ENCODE data around the gene LGALS4.
"Not testable (repeated sequence)": the region's sequence is repeated elsewhere in the genome, so short reads cannot be mapped to it uniquely, and the experiment has no call there.

Gene LGALS4

GRCh38 chr19:38769635-38770211 lies 43.0 kb downstream of the LGALS4 start:
- DNase-seq (ENCODE audit: low read depth): no peak
- peak overlapping the region; percentile 23 for H3K4me3 ChIP-seq (ENCODE audit: control insufficient read depth, low read depth, low read length)
- TF ChIP-seq, protein P1, sequence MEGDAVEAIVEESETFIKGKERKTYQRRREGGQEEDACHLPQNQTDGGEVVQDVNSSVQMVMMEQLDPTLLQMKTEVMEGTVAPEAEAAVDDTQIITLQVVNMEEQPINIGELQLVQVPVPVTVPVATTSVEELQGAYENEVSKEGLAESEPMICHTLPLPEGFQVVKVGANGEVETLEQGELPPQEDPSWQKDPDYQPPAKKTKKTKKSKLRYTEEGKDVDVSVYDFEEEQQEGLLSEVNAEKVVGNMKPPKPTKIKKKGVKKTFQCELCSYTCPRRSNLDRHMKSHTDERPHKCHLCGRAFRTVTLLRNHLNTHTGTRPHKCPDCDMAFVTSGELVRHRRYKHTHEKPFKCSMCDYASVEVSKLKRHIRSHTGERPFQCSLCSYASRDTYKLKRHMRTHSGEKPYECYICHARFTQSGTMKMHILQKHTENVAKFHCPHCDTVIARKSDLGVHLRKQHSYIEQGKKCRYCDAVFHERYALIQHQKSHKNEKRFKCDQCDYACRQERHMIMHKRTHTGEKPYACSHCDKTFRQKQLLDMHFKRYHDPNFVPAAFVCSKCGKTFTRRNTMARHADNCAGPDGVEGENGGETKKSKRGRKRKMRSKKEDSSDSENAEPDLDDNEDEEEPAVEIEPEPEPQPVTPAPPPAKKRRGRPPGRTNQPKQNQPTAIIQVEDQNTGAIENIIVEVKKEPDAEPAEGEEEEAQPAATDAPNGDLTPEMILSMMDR (IDR thresholded peaks at IDR 0.05; ENCODE audit: control insufficient read depth, insufficient read depth, low read depth, low read length, missing control alignments): peak; percentile 79

- no peak for DNase-seq (ENCODE audit: low read depth)
- TF ChIP-seq, protein P1 (IDR thresholded peaks at IDR 0.05; ENCODE audit: control insufficient read depth, insufficient read depth, low read depth, low read length, missing control alignments): no peak
- no peak overlapping the region for H3K4me3 ChIP-seq (ENCODE audit: control insufficient read depth, low read depth, low read length)
Observed at GRCh38 chr19:38766276-38767047, 46.3 kb downstream of the LGALS4 start.

DNA sequence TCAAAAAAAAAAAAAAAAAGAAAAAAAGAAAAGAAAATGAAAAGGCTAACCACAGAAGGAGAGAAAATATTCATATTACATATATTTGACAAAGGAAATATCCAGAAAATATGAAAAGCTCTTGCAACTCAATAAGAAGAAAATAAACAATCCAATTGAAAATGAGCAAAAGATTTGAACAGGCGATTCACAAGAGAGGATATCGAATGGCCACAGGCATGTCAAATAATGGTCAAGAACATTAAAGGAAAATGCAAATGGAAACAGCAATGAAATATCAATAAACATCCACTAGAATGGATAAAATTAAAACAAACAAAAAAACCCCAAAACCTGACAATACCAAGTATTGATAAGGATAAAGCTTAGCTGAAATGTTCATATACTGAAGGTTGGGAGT lies 47.5 kb downstream of the LGALS4 start:
- TF ChIP-seq, protein P1 (IDR thresholded peaks at IDR 0.05; ENCODE audit: control insufficient read depth, insufficient read depth, low read depth, low read length, missing control alignments): no peak
- H3K4me3 ChIP-seq (ENCODE audit: control insufficient read depth, low read depth, low read length): no peak overlapping the region
- no peak for DNase-seq (ENCODE audit: low read depth)

- TF ChIP-seq, protein P1 (IDR thresholded peaks at IDR 0.05; ENCODE audit: control insufficient read depth, insufficient read depth, low read depth, low read length, missing control alignments): no peak
- H3K4me3 ChIP-seq (ENCODE audit: control insufficient read depth, low read depth, low read length): no peak overlapping the region
- no peak for DNase-seq (ENCODE audit: low read depth)
Observed at GRCh38 chr19:38763795-38764220, 48.9 kb downstream of the LGALS4 start.

GRCh38 chr19:38761884-38762389 lies 50.8 kb downstream of the LGALS4 start:
- DNase-seq (ENCODE audit: low read depth); H3K4me3 ChIP-seq (ENCODE audit: control insufficient read depth, low read depth, low read length): not testable (repeated sequence)

DNA sequence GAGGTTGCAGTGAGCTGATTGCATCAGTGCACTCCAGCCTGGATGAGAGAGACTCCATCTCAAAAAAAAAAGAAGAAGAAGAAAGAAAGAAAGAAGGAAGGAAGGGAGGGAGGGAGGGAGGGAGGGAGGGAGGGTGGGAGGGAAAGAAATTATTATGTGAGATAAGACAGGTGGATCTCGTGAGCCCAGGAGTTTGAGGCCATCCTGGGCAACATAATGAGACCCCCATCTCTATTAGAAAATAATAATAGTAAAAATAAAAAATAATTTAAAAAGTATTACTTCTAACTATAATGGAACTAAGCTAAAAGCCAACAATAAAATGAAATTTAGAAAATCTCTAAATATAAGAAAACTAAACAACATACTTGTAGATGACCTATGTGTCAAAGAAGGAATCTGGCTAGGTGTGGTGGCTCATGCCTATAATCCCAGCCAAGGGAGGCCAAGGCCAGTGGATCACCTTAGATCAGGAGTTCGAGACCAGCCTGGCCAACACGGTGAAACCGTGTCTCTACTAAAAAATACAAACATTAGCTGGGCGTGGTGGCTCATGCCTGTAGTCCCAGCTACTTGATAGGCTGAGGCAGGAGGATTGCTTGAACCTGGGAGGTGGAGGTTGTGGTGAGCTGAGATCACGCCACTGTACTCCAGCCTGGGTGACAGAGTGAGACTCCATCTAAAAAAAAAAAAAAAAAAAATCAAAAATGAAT lies 51.8 kb downstream of the LGALS4 start:
- not testable (repeated sequence) for DNase-seq (ENCODE audit: low read depth)

GRCh38 chr19:38759590-38760003 lies 53.1 kb downstream of the LGALS4 start:
- DNase-seq (ENCODE audit: low read depth): no peak
- TF ChIP-seq, protein P1 (IDR thresholded peaks at IDR 0.05; ENCODE audit: control insufficient read depth, insufficient read depth, low read depth, low read length, missing control alignments): no peak
- H3K4me3 ChIP-seq (ENCODE audit: control insufficient read depth, low read depth, low read length): no peak overlapping the region

More for the DNA sequence above, 51.8 kb downstream of the LGALS4 start:
- not testable (repeated sequence) for H3K4me3 ChIP-seq (ENCODE audit: control insufficient read depth, low read depth, low read length)

- DNase-seq (ENCODE audit: low read depth); H3K4me3 ChIP-seq (ENCODE audit: control insufficient read depth, low read depth, low read length): not testable (repeated sequence)
Observed at GRCh38 chr19:38754196-38754595, 58.5 kb downstream of the LGALS4 start.

- not testable (repeated sequence) for H3K4me3 ChIP-seq (ENCODE audit: control insufficient read depth, low read depth, low read length); DNase-seq (ENCODE audit: low read depth)
Observed at GRCh38 chr19:38753783-38754182, 59.0 kb downstream of the LGALS4 start.
